GM18861 (cell line): Measurements from ENCODE around the gene PPP2R5C.

Experiments
- ATAC-seq: cut with Tn5 transposase; IDR thresholded peaks from one replicate; pipeline ENCODE4 v1.9.1; 2021; ENCODE audit not compliant: unreplicated experiment

PPP2R5C gene

DNA sequence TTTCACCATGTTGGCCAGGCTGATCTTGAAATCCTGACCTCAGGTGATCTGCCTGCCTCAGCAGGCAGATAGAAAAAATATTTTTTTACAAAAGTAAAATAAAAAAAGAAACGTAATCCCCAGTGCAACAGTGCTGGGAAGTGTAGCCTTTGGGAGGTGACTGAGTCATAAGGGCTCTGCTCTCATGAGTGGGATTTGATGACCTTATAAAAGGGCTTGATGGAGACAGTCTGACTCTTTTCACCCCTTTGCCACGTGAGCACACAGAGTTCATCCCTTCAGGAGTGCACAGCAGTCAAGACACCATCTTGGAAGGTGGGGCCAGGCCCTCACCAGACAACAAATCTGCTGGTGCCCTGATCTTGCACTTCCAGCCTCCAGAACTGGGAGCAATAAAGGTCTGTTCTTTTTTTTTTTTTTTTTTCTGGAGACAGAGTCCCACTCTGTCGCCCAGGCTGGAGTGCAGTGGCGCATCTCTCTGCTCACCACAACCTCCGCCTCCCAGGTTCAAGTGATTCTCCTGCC lies 178.2 kb downstream of the PPP2R5C start:
- ATAC-seq: no peak

DNA sequence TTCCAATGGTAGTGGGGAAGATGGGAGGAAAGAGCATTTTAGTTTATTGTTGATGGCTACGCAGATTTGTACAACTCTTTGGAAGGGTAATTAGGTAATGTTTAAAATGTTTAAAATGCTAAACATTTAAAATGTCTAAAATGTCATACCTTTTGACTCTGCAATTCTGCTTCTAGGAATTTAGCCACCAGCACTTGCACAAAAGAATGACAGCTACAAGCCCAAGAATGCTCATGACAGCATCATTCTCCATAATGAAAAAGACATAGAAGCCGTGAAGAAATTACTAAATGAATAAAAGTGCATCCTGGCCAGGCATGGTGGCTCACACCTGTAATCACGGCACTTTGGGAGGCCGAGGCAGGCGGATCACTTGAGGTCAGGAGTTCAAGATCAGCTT lies 182.9 kb downstream of the PPP2R5C start:
- no peak for ATAC-seq

GRCh38 chr14:101945171-101945570 lies 183.7 kb downstream of the PPP2R5C start:
- ATAC-seq: no peak

DNA sequence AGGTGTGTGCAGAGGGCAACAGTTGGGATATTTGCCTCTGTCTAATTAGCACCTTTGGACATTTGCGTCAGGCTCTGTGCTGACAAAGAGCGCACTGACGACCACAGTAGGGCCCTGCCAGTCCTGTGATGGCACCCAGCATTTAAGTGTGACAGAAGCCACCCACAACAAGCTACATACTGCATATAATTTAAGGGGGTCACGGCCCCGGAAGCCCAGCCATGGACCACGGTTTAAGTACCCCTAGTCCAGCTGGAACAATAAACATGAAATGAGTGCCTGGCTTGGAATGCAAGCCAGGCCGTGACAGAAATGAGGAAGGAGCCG lies 186.0 kb downstream of the PPP2R5C start:
- no peak for ATAC-seq

DNA sequence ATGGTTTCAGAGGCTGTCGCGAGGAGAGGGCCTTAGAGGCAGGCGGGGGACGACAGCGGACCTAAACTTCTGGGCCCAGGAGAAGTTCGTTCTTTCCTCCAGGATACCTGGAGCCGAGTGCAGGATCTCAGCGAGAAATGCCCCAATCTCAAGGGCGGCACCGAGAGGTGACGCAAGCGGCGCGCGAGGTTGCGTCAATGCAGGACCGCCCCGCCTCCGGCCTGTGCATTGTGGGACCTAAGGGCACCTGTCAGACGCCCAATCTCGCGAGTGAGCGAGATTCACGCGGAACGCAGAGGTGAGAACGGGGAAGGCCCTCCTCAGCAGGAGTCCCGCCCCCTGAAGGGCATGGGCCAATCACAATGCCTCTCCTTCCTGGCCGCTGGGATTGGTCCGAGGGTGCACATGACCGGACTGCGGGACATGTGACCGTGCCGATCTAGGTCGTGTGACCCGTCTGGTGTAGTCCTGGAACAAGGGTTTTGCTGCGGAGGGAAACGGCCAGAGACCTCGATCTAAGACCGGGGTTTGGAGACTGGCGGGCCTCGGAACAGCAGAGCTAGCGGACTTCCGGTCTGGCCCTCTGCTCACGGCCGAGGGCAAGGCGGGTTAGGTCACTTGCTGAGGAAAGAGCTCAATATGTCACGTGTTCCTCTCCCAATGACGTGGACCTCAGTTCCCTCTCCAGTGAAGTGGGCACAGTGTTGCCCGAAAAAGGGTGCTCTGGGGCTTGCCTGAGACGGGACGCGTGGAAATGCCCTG lies 186.6 kb downstream of the PPP2R5C start:
- ATAC-seq: peak; percentile 96

- no peak for ATAC-seq
These were observed 187.2 kb downstream of the PPP2R5C start for GRCh38 chr14:101948666-101949216.

- ATAC-seq: no peak
These were observed 188.6 kb downstream of the PPP2R5C start for GRCh38 chr14:101950100-101950499.

DNA sequence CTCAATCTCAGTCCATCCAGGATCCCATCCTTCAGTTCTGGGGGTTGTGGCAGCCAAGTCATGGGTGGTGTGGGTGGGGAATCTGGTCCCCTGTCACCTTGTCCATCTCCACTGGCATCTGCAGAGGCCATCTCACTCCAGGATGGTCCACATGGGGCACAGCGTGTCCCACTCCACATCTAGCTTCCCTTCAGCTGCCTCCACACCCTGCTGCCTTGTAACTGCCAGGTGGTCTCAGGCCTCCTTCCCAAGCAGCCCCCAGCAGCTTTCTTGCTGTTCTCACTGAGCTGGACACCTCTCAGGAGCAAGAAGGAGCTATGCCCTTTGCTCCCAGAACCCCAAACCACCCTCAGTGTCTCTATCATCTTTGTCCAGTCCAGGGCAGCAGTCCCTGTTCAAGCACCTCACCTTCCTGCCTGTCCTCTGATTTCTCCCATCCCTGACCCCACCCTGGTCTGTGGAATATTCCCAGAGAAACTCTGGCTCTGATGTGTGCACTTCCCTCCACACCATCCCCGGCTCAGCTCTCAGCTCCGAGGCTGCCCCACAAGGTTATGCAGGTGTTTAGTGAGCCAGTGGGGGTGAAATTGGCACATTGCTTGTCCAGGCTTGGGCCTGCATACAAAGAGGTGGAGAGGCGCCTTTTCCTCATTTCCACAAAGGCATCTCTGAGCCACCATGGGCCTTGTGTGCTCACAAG lies 189.2 kb downstream of the PPP2R5C start:
- ATAC-seq: no peak

- ATAC-seq: no peak
These were observed 191.6 kb downstream of the PPP2R5C start for GRCh38 chr14:101953151-101953550.

- ATAC-seq: no peak
These were observed 193.0 kb downstream of the PPP2R5C start for GRCh38 chr14:101954501-101954900.

GRCh38 chr14:101955695-101956161 lies 194.2 kb downstream of the PPP2R5C start:
- ATAC-seq: no peak

DNA sequence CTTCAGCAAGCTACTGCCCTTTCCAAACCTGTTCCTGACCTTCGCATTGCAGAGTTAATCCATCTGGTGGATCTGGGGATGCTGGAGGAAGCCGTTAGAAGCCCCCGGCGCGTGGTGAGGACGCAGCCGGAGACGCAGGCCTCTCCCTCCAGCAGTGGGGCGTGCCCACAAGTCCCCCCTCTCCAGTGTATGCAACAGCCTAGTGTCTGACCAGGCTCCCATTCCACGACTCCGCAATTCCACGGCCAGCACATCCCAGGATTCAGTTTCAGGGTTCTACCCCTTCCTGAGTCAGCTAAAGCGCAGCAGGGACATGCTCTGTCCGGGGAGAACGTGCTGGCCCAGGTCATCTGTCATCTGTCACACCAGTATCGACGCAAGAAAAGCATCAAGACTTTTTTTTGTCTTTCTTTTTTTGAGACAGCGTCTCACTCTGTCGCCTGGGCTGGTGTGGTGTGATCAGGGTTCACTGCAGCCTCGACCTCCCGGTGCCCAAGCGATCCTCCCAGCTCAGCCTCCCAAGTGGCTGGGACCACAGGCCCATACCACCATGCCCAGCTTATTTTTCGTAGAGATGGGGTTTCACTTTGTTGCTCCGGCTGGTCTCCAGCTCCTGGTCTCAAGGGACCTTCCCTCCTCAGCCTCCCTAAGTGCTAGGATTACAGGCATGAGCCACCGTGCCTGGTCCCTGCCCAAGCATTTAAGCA lies 194.8 kb downstream of the PPP2R5C start:
- no peak for ATAC-seq

DNA sequence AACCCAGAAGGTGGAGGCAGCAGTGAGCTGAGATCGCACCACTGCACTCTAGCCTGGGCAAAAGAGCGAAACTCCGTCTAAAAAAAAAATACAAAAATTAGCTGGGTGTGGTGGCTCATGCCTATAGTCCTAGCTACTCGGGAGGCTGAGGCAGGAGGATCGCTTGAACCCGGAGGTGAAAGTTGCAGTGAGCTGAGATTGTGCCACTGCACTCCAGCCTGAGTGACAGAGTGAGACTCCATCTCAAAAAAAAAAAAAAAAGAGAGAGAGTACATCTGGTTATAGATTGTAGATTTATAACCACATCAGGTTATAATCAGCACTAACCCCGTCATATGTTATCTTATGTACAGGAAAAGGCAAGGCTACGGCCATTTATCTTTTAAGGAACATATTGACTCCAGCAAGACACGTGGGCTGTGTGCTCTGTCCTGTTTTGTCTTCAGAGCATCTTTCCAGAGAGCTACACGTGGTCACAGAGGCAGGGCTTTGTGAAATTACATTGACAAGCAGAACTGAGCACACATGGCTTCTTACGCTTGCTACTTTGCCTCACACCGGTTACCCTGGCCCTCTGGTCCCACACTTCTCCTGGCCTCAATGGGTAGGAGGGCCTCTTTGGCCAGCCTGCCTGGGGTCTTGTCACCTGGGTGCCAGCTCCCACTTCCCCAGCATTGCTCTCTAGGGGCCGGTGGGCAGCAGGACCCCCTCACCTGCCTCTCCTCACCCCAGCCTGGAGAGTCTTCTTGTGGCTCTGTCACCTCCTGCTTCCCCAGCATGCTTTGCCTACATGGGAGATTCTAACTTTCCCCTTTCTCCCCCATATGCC lies 196.1 kb downstream of the PPP2R5C start:
- ATAC-seq: no peak

- ATAC-seq: no peak
These were observed 197.1 kb downstream of the PPP2R5C start for GRCh38 chr14:101958418-101959180.

DNA sequence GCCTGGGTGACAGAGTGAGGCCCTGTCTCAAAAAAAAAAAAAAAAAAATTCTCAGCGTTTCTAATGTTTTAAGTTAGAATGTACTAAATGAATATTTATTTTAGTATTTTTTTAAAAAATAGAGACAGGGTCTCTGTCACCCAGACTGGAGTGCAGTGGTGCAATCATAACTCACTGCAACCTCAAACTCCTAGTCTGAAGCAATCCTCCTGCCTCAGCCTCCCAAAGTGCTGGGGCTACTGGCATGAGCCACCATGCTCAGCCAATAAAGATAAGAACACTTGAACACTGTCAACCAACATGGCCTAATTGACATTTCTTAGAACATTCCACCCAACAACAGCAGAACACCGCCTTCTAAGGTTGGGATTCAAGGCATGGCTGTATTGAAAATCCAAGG lies 197.8 kb downstream of the PPP2R5C start:
- ATAC-seq: no peak

GRCh38 chr14:101960225-101960624 lies 198.7 kb downstream of the PPP2R5C start:
- no peak for ATAC-seq

GRCh38 chr14:101961011-101961721 lies 199.7 kb downstream of the PPP2R5C start:
- no peak for ATAC-seq

GRCh38 chr14:101961746-101962502 lies 200.4 kb downstream of the PPP2R5C start:
- ATAC-seq: no peak
